Left ventricle myocardium superior (tissue), 1 donor: ENCODE results near the gene EML6. TPM values are rescaled to one million over a fixed set of nuclear protein-coding genes. Genes with fewer than 3 reads are reported as not detected.

ENCODE experiments used
- ATAC-seq: fragments of 200-7000 bp; cut with Tn5 transposase; one replicate; pipeline ENCODE4 v1.9.1; 2020; ENCODE audit warnings: mild to moderate bottlenecking, moderate library complexity
- DNase-seq: peaks from one replicate; pipeline ENCODE4 v3.0.0-alpha.2; 2020
- intact Hi-C: fragments of 100-400 bp; cut with micrococcal nuclease; formaldehyde crosslinking; loops from one replicate; pipeline ENCODE4 v1.11.0; 2022
- total RNA-seq: library from RNA; stranded (reverse); fragmentation: NEBNext Ultra II Directional; extraction: Animal tissue kit (Norgen Biotek cat#: 25700); gene quantifications from one replicate; pipeline ENCODE4 v1.2.1, GENCODE V29; 2021
- donor health status: DM: no; HTN: yes; CAD: no; lungs with severe emphysema.

The EML6 gene
- total RNA-seq, 1 donor from 2014 or later: 0.59 TPM

GRCh38 chr2:54740333-54740732, 16.9 kb downstream of the EML6 start:
- ATAC-seq (no peak), DNase-seq (no peak)
- intact Hi-C loops: no loop called here

DNA sequence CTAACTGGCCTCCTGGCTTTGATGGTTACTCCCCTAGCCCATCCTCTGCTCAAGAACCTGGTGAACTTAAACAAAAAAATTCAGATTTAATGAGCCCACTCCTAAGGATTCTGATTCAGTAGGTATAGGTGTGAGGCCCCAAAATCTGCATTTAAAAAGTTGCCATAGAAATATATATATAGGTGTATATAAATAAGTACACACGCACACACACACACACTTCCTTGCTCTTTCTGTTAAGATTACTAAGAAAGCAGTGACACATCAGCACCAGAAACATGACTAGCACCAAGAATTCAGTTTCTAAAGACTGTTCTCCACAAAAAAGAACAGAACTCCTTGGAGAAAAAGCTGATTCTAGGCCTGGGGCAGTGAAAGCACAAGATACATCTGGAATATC, 17.8 kb downstream of the EML6 start:
- DNase-seq (no peak), ATAC-seq (no peak)
- intact Hi-C loops: no loop called here

DNA sequence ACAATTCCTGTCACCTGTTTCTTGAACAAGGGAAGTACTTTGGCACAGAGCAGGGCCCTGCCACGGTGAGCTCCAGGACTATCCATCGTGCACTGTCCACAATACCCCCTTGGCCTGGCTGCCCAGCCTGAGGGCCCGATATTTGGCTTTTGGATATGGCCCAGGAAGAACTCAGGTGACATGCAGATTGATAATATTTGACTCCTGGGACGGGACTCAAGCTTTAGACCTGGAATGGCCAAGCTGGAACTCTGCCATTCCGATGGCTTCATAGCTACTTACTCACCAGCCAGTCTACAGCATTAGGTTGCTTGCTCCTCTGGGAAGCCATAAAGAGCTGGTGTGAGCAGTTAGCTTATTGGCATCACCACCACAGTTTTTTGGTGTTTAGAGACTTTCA, 26.6 kb downstream of the EML6 start:
- no peak for DNase-seq
- ATAC-seq: no peak
- intact Hi-C loops: no loop called here

GRCh38 chr2:54752439-54752838, 29.0 kb downstream of the EML6 start:
- DNase-seq: no peak
- intact Hi-C loops: no loop called here
- no peak for ATAC-seq

GRCh38 chr2:54755641-54756326, 32.3 kb downstream of the EML6 start:
- no peak for DNase-seq
- intact Hi-C loops: no loop called here
- ATAC-seq: no peak

DNA sequence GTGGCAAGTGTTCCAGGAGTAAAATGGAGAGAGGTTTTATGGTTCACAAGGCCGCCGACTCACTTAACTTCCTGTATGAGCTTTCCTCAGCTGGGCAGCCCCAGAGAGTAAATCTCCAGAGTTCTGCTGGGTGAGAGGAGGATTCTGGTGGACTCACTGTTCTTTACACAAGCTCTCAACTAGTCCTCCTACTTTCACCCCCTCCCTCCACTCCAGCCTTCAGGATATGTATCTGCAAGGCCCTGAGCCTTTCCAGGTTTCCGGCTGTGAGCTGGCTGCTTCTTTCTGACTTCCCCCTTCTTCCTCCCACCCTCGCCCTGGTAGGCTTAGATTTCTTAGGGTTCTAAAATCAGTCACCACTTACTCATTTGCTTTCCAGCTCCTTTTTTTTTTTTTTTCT, 34.0 kb downstream of the EML6 start:
- intact Hi-C loops: no loop called here
- no peak for ATAC-seq
- DNase-seq: no peak

GRCh38 chr2:54758951-54759350, 35.5 kb downstream of the EML6 start:
- DNase-seq (no peak), ATAC-seq (no peak)
- intact Hi-C loops: no loop called here

DNA sequence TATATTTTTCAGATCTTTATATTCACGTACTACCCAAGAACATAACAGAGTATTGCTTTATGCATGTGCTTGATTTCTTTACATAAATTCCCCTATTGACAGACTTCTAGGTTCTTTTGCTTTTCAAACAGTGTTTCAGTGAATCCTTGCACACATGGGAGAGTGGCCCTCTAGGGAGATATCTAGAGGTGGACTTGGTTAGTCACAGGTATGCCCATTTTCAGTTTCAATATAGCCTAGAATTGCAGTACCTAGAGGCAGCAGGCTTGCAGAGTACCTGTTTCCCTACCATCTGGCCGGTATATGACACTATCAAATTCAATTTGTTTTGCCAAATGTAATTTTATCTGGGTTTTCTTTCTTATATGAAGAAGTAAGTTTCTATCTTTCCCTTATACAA, 36.8 kb downstream of the EML6 start:
- DNase-seq: no peak
- no peak for ATAC-seq
- intact Hi-C loops: no loop called here

DNA sequence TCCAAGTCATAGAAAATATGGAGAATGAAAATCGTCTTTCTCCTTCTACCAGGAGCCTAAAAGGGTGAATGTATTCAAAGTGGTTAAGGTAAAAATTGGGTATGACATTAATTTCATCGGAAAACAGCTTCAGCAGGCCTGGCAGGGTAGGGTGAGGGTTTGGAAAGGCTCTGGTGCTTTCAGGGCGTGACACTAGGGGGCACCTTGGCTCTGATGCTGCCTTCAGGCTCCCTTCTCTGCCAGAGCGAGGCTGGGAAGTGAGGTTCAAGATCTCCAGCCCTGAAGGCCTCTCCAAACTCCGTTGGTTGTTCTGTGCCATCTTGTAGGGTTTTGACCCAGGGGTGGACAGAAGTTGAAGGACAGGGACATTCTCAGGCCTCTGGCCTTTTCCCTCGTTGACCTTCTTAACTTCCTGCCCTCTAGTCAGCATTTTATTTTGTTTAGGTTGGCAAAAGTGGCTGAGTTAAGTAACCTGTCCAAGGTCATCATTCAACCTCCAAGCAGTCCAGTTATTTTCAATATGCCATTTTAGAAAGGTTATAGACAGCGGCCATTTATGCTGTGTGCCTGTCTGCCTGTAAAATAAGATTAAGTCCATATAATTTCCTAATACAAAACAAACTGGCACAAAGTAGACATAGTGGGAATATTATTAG, 40.3 kb downstream of the EML6 start:
- intact Hi-C loops: no loop called here
- no peak for DNase-seq
- no peak for ATAC-seq

DNA sequence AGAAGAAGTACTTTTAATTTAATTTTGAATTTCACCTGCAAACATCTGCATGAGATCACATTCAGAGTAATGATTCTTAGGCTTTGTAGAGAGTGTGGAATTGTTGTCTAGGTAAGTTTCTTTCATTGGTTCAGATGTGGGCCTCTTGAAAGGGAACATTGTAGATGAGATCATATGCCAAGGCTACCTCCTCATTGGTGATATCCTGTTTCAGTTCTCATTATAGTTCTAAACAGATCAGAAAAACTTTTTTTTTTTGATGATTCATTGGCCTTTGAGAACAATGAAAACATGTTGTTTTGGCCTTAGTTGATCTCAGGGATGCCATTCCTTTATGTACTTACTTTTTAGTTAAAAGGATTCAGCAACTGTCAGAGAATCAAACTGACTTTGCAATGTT, 44.5 kb downstream of the EML6 start:
- no peak for DNase-seq
- no peak for ATAC-seq
- intact Hi-C loops: no loop called here

GRCh38 chr2:54768772-54769428, 45.4 kb downstream of the EML6 start:
- DNase-seq: no peak
- no peak for ATAC-seq
- intact Hi-C loops: no loop called here

- ATAC-seq (no peak), DNase-seq (no peak)
- intact Hi-C loops: no loop called here
Measured at GRCh38 chr2:54770211-54770610, 46.7 kb downstream of the EML6 start.

DNA sequence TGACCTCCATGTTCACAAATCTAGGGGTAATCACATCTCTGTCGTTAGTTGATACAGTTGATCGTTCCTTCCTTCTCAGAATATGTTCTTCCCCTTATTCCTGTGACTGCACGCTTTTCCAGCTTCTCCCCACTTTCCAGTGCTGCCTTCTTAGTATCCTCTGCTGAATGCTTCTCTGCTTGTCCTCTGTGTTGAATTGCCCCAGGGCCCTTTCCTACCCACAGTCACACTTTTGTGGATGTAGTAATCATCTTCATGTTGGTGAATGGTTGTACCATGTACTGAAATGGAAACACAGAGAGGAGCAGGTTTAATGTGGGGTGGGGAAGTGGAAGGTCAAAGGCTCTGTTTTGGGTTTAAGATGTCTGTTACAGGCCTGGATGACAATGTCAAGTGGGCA, 47.2 kb downstream of the EML6 start:
- intact Hi-C loops: no loop called here
- DNase-seq (no peak), ATAC-seq (no peak)

DNA sequence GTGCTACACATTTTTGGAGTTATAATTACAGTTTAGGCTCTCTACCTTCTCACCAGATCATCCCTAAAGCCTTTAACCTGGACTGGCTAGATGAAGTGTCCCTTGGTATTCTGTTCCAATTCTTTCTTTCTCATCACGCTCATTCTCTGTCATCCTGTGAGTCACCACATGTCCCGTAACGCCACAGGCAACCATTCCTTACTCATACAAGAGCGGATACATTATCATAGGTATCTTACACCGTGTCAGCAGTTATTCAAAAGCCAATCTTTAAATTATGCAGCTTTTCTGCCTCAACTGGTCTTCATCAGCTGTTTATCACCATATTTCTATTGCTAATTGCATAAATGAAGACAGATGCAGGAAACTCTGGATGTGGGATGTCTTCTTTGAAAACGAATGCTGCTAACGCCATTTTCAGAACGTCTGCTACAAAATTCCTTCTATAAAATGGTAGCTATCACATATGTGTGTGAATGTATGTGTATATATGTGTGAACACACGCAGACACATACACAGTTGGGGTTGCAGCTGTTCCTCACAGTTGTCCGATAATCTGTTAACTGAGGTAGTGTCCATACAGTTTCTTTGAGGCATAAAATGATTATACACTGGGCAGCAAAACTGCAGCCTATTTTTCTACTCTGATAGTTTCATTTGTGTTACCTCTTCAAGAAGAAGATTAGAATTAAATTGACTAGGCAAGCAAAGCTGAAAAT, 47.9 kb downstream of the EML6 start:
- DNase-seq: no peak
- ATAC-seq: no peak
- intact Hi-C loops: no loop called here

GRCh38 chr2:54772110-54772509, 48.6 kb downstream of the EML6 start:
- DNase-seq (no peak), ATAC-seq (no peak)
- intact Hi-C loops: no loop called here

GRCh38 chr2:54772531-54772930, 49.1 kb downstream of the EML6 start:
- ATAC-seq (no peak), DNase-seq (no peak)
- intact Hi-C loops: no loop called here

GRCh38 chr2:54773233-54773632, 49.8 kb downstream of the EML6 start:
- no peak for ATAC-seq
- intact Hi-C loops: no loop called here
- DNase-seq: no peak

- ATAC-seq: no peak
- intact Hi-C loops: no loop called here
- no peak for DNase-seq
Measured at GRCh38 chr2:54773838-54774237, 50.4 kb downstream of the EML6 start.

- DNase-seq (no peak), ATAC-seq (no peak)
- intact Hi-C loops: no loop called here
Measured at GRCh38 chr2:54775710-54776109, 52.2 kb downstream of the EML6 start.

DNA sequence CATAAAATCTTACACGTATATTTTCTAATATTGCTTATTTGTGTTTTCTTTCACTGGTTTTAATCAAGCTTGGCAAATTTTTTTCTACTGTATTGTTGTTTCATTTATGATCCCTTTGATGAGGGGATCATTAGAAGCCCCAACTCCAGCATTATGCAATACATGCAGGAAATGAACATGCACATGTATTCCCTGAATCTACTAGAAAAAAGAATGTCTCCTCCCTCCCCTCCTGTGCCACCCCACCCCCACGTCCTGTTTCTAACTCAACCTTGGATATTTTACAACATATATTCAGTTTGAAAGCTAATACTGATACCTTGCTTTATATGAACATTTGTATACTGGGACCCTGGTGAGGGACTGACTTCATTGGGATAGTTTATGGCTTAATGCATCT, 53.0 kb downstream of the EML6 start:
- DNase-seq (no peak), ATAC-seq (no peak)
- intact Hi-C loops: no loop called here
